Measurements from ENCODE around the gene RPUSD3. TPM values are rescaled to one million over a fixed set of nuclear protein-coding genes. Genes with fewer than 3 reads are reported as not detected.

Gene RPUSD3
- total RNA-seq, 1 donor from 2014 or later, result 30.7 TPM

DNA sequence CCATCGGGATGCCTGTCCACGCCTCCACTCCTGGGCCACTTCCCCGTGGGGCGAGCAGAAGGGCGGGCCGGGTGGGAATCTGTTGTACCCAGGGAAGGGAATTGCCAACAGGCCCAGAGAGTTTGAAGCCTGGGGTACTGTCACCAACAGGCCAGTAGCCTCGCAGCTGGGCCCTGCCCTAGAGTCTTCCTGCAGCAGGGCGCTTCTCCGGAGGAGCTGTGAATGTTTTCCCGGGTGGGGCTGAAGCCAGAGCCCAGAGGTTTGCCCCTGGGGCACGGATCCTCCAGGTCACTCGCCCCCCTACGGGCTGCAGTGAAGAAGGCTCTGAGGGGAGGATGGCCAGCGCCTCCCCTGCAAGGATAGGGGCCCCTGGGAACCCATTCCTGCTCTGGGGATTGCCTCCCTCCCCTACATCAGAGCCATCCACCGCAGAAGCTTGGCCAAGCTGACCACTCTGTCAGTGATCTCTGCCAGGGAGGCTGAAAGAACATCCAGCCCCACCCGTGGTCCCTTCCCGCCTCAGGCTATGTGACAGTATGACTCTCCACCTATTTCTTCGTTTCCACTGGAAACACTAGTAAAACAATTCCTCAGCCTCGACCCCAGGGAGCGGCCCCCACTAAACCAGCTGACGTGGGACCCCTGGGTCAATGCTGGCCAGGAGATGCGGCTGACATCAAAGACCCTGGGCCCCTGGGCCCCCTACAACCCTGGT lies 19.4 kb upstream of the RPUSD3 start:
- no peaks in the 10 kb centered on the region for H3K27me3 ChIP-seq
- no peak overlapping the region for H3K27ac ChIP-seq
- DNase-seq (ENCODE audit: low spot score in 2 of 2), result no peak
- H3K36me3 ChIP-seq, result no peaks in the 10 kb centered on the region
- TF ChIP-seq, protein P1, sequence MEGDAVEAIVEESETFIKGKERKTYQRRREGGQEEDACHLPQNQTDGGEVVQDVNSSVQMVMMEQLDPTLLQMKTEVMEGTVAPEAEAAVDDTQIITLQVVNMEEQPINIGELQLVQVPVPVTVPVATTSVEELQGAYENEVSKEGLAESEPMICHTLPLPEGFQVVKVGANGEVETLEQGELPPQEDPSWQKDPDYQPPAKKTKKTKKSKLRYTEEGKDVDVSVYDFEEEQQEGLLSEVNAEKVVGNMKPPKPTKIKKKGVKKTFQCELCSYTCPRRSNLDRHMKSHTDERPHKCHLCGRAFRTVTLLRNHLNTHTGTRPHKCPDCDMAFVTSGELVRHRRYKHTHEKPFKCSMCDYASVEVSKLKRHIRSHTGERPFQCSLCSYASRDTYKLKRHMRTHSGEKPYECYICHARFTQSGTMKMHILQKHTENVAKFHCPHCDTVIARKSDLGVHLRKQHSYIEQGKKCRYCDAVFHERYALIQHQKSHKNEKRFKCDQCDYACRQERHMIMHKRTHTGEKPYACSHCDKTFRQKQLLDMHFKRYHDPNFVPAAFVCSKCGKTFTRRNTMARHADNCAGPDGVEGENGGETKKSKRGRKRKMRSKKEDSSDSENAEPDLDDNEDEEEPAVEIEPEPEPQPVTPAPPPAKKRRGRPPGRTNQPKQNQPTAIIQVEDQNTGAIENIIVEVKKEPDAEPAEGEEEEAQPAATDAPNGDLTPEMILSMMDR (IDR thresholded peaks at IDR 0.05), result no peak
- intact Hi-C loops (cut with DNase I), result no loop called here
- H3K4me3 ChIP-seq, result peak overlapping the region; percentile 44 to 63
- H3K9me3 ChIP-seq, result no peaks in the 10 kb centered on the region
- H3K4me1 ChIP-seq, result peaks cover 0 to 24% of the 10 kb centered on the region in 2 donors

DNA sequence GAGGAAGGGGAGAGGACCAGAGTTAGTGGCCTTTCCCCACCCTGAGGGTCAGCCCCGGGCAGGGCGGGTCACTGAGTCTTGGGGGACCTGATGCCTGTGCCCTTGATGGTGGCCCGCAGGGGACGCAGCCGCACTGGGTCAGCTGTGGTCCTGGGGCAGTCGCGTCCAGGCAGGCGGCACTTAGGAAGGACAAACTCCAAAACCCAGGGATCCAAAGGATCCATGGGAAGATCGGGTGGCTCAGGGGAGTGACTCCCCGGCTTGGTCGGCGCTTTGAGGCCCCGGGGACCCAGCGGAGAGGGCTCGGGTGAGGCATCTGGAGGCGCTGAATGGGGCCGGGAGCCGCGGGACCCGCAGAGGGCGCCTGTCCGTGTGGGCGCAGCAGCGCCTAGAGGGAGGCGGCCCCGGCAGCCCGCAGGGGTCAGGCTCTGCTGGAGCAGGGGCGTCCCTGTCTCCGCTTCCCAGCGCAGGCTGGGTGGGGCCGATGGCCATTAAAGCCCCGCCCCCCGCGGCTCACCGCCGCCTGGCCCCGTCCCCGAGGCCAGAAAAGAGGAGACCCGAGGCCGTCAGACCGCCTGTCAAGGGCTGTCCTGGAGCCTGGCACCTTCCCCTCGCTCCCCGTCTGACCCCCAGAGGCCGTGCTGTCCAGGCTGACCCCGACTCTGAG lies 18.7 kb upstream of the RPUSD3 start:
- no peaks in the 10 kb centered on the region for H3K9me3 ChIP-seq
- no peak overlapping the region for H3K27ac ChIP-seq
- peaks cover 0 to 24% of the 10 kb centered on the region in 2 donors for H3K4me1 ChIP-seq
- H3K4me3 ChIP-seq, result peak overlapping the region; percentile 44 to 63
- DNase-seq (ENCODE audit: low spot score in 2 of 2), result peak in 1 of 2 donors; percentile 69
- H3K36me3 ChIP-seq, result no peaks in the 10 kb centered on the region
- TF ChIP-seq, protein P1 (IDR thresholded peaks at IDR 0.05), result peak in 2 of 3 experiments; percentile 9 to 29
- no peaks in the 10 kb centered on the region for H3K27me3 ChIP-seq
- intact Hi-C loops (cut with DNase I), result no loop called here

- Histone ChIP-seq H3K36me3 (no peaks in the 10 kb centered on the region), H3K9me3 (no peaks in the 10 kb centered on the region), H3K4me1 (peaks cover 0 to 20% of the 10 kb centered on the region in 2 donors), H3K27ac (no peak overlapping the region), H3K27me3 (no peaks in the 10 kb centered on the region), H3K4me3 (no peak overlapping the region)
- intact Hi-C loops (cut with DNase I), result no loop called here
- TF ChIP-seq, protein P1 (IDR thresholded peaks at IDR 0.05), result no peak
- DNase-seq (ENCODE audit: low spot score in 2 of 2), result no peak
Observed at GRCh38 chr3:9861626-9862130, 17.9 kb upstream of the RPUSD3 start.

DNA sequence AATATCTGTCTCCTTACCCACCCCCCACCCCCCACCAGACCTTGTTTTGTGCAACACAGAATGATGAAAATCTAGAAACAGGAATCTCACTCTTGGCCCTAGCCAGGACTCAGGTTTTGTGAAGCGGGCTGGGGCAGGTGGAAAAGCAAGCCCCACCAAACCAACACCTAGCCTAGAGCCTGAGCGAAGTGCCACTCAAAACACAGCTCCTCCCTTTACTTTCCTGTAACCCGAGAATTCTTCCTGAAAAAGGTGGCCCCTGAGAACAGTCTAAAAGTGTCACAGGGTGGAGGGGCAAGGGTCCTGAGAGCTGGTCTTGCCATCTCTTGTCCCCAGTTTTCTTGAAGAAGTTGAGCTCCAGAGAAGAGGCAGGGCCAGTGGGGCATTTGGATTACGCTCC lies 17.4 kb upstream of the RPUSD3 start:
- TF ChIP-seq, protein P1 (IDR thresholded peaks at IDR 0.05), result no peak
- intact Hi-C loops (cut with DNase I), result no loop called here
- H3K27me3 ChIP-seq, result no peaks in the 10 kb centered on the region

GRCh38 chr3:9859530-9860025 lies 15.8 kb upstream of the RPUSD3 start:
- H3K36me3 ChIP-seq, result no peaks in the 10 kb centered on the region
- intact Hi-C loops (cut with DNase I), result no loop called here
- TF ChIP-seq, protein P1 (IDR thresholded peaks at IDR 0.05), result no peak
- H3K4me1 ChIP-seq, result peaks cover 0 to 7% of the 10 kb centered on the region in 2 donors
- no peak overlapping the region for H3K27ac ChIP-seq
- no peak overlapping the region for H3K4me3 ChIP-seq
- DNase-seq (ENCODE audit: low spot score in 2 of 2), result no peak
- H3K9me3 ChIP-seq, result no peaks in the 10 kb centered on the region
- H3K27me3 ChIP-seq, result no peaks in the 10 kb centered on the region

More for the DNA sequence above, 17.4 kb upstream of the RPUSD3 start:
- Histone ChIP-seq H3K27ac (no peak overlapping the region), H3K4me1 (peaks cover 0 to 20% of the 10 kb centered on the region in 2 donors), H3K4me3 (no peak overlapping the region), H3K9me3 (no peaks in the 10 kb centered on the region), H3K36me3 (no peaks in the 10 kb centered on the region)
- no peak for DNase-seq (ENCODE audit: low spot score in 2 of 2)

Data from ascending aorta (tissue), 2 donors.